DMS 273 treated with DMSO at 0.1 percent for 48 hours (cell line): ENCODE results near the gene KCNE3.
A peak's percentile ranks its signal among the peaks of the same experiment; 100 is the strongest.

Source experiments
- DNase-seq: peaks from one replicate; lab custom pipeline; 2025; lab: John Stamatoyannopoulos, UW

Gene KCNE3

GRCh38 chr11:74471668-74472429 lies 4.5 kb upstream of the KCNE3 start:
- no peak for DNase-seq

GRCh38 chr11:74471037-74471436 lies 3.7 kb upstream of the KCNE3 start:
- no peak for DNase-seq

- no peak for DNase-seq
These were observed 3.2 kb upstream of the KCNE3 start for GRCh38 chr11:74470526-74470925.

GRCh38 chr11:74468936-74469335 lies 1.6 kb upstream of the KCNE3 start:
- no peak for DNase-seq

GRCh38 chr11:74468521-74468920 lies 1.2 kb upstream of the KCNE3 start:
- no peak for DNase-seq

GRCh38 chr11:74468058-74468457 lies 709 bp upstream of the KCNE3 start:
- no peak for DNase-seq

GRCh38 chr11:74465291-74465708 lies 2.0 kb downstream of the KCNE3 start:
- no peak for DNase-seq

GRCh38 chr11:74464746-74465145 lies 2.6 kb downstream of the KCNE3 start:
- no peak for DNase-seq

GRCh38 chr11:74463216-74463615 lies 4.1 kb downstream of the KCNE3 start:
- DNase-seq = no peak

GRCh38 chr11:74462631-74463030 lies 4.7 kb downstream of the KCNE3 start:
- no peak for DNase-seq

GRCh38 chr11:74462009-74462408 lies 5.3 kb downstream of the KCNE3 start:
- DNase-seq = no peak

- no peak for DNase-seq
These were observed 6.7 kb downstream of the KCNE3 start for GRCh38 chr11:74460481-74461154.

- DNase-seq = no peak
These were observed 7.3 kb downstream of the KCNE3 start for GRCh38 chr11:74460065-74460464.

GRCh38 chr11:74459584-74459983 lies 7.8 kb downstream of the KCNE3 start:
- no peak for DNase-seq

GRCh38 chr11:74457356-74457755 lies 10.0 kb downstream of the KCNE3 start:
- no peak for DNase-seq

- DNase-seq = peak; percentile 14
These were observed 13.9 kb downstream of the KCNE3 start for GRCh38 chr11:74453373-74453975.

- DNase-seq = no peak
These were observed 15.0 kb downstream of the KCNE3 start for GRCh38 chr11:74452366-74452765.

GRCh38 chr11:74450318-74450717 lies 17.0 kb downstream of the KCNE3 start:
- DNase-seq = no peak

- DNase-seq = peak; percentile 52
These were observed 17.9 kb downstream of the KCNE3 start for GRCh38 chr11:74449369-74449931.

GRCh38 chr11:74447720-74448119 lies 19.6 kb downstream of the KCNE3 start:
- DNase-seq = no peak

- no peak for DNase-seq
These were observed 20.8 kb downstream of the KCNE3 start for GRCh38 chr11:74446532-74446938.

GRCh38 chr11:74444173-74444826 lies 23.0 kb downstream of the KCNE3 start:
- DNase-seq = no peak
